ENCODE measurements around the gene CYB5D1.

Gene CYB5D1

DNA sequence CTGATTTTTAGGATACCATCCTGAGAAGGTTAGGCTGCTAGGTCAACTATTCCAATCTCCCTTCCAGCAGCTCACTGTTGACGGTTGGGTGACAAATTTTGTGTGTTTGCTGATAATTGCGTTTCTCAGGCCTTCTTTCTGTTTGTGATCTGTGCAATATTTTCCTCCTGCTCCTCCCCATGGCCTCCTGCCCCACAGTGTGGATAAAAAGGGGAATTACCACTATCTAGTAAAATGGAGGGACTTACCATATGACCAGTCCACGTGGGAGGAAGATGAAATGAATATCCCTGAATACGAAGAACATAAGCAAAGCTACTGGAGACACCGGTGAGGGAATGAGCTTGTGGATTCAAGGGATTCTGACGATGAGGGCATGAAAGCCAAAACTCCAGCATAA lies 40.0 kb downstream of the CYB5D1 start:
- TF ChIP-seq, protein P1, sequence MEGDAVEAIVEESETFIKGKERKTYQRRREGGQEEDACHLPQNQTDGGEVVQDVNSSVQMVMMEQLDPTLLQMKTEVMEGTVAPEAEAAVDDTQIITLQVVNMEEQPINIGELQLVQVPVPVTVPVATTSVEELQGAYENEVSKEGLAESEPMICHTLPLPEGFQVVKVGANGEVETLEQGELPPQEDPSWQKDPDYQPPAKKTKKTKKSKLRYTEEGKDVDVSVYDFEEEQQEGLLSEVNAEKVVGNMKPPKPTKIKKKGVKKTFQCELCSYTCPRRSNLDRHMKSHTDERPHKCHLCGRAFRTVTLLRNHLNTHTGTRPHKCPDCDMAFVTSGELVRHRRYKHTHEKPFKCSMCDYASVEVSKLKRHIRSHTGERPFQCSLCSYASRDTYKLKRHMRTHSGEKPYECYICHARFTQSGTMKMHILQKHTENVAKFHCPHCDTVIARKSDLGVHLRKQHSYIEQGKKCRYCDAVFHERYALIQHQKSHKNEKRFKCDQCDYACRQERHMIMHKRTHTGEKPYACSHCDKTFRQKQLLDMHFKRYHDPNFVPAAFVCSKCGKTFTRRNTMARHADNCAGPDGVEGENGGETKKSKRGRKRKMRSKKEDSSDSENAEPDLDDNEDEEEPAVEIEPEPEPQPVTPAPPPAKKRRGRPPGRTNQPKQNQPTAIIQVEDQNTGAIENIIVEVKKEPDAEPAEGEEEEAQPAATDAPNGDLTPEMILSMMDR (conservative IDR thresholded peaks at IDR 0.05; ENCODE audit: control insufficient read depth, insufficient read depth, low read depth, low read length), result peak; percentile 66
- peak; percentile 79 for DNase-seq (ENCODE audit: low read depth)
- H3K4me3 ChIP-seq (ENCODE audit: control insufficient read depth, low read depth, low read length), result no peak overlapping the region

DNA sequence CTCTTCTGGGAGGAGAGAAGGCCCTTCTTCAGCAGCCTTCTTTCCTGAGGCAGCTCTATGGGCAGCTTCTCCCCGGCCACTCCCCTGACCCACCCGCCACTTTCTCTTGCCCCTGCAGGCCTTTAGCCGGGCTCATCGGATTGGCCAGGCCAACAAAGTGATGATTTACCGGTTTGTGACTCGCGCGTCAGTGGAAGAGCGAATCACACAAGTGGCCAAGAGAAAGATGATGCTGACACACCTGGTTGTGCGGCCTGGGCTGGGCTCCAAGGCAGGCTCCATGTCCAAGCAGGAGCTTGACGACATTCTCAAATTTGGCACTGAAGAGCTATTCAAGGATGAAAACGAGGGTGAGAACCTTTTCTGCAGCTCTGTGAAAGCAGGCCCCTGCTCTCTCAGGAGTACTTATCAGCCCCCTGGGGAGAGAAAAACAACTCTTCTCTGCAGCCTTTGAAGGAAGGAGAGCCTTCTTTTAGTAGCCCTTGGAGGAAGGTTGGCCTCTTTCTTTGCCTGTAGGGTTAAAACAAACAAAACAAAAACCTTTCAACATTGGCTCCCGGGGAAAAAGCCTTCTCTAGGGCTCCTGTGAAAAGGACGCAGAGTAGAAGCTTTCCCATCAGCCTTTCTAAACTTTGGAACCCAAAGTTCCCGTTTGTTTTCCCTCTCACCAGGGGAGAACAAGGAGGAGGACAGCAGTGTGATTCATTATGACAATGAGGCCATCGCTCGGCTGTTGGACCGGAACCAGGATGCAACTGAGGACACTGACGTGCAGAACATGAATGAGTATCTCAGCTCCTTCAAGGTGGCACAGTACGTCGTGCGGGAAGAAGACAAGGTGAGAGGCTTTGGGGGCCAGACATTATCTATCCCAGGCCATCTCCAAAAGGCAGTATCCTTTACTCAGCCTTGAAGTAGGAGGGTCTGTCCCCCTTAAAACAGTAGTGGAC lies 45.6 kb downstream of the CYB5D1 start:
- TF ChIP-seq, protein P1 (conservative IDR thresholded peaks at IDR 0.05; ENCODE audit: control insufficient read depth, insufficient read depth, low read depth, low read length), result no peak
- H3K4me3 ChIP-seq (ENCODE audit: control insufficient read depth, low read depth, low read length), result no peak overlapping the region
- DNase-seq (ENCODE audit: low read depth), result no peak

DNA sequence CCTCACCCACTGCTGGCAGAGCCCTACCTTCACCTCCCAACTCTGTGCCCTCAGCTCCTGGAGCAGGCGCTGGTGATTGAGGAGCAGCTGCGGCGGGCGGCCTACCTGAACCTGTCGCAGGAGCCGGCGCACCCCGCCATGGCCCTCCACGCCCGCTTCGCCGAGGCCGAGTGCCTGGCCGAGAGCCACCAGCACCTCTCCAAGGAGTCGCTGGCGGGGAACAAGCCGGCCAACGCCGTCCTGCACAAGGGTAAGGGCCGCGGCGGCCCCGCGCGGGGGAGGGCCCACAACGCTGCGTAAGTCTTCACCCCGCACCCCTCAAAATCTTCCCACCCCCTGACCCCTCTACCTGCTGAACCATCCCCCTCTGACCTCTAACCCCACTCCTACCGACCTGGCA lies 51.3 kb downstream of the CYB5D1 start:
- H3K4me3 ChIP-seq (ENCODE audit: control insufficient read depth, low read depth, low read length), result no peak overlapping the region
- DNase-seq (ENCODE audit: low read depth), result no peak
- TF ChIP-seq, protein P1 (conservative IDR thresholded peaks at IDR 0.05; ENCODE audit: control insufficient read depth, insufficient read depth, low read depth, low read length), result no peak

DNA sequence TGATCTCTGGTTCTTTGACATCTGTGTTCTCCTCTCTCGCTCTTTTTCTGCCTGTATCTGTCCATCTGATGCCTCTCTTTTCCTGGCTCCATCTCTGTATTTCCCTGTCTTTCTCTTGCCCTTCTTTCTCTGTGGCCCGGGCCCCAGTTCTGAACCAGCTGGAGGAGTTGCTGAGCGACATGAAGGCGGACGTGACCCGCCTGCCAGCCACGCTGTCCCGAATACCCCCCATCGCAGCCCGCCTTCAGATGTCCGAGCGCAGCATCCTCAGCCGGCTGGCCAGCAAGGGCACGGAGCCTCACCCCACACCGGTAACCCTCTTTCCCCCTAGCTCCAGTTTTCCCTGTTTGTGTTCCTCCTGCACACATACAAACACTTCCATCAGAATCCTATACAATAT lies 52.5 kb downstream of the CYB5D1 start:
- TF ChIP-seq, protein P1 (conservative IDR thresholded peaks at IDR 0.05; ENCODE audit: control insufficient read depth, insufficient read depth, low read depth, low read length), result no peak
- DNase-seq (ENCODE audit: low read depth), result no peak
- no peak overlapping the region for H3K4me3 ChIP-seq (ENCODE audit: control insufficient read depth, low read depth, low read length)

DNA sequence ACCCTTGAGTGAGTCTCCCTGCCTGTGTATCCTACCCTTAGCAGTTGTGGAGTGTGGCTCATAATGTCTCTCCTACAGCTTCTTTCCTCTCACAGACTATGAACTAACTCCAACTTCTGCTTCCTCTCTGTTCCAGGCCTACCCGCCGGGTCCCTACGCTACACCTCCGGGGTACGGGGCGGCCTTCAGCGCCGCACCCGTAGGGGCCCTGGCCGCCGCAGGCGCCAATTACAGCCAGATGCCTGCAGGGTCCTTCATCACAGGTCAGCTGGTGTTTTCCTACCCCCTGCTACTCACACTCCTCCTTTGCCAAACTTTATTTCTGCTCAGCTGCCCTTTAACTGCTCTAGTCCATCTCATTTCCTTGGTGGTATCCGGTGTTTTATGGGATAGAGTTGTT lies 52.9 kb downstream of the CYB5D1 start:
- TF ChIP-seq, protein P1 (conservative IDR thresholded peaks at IDR 0.05; ENCODE audit: control insufficient read depth, insufficient read depth, low read depth, low read length), result no peak
- no peak for DNase-seq (ENCODE audit: low read depth)
- no peak overlapping the region for H3K4me3 ChIP-seq (ENCODE audit: control insufficient read depth, low read depth, low read length)

DNA sequence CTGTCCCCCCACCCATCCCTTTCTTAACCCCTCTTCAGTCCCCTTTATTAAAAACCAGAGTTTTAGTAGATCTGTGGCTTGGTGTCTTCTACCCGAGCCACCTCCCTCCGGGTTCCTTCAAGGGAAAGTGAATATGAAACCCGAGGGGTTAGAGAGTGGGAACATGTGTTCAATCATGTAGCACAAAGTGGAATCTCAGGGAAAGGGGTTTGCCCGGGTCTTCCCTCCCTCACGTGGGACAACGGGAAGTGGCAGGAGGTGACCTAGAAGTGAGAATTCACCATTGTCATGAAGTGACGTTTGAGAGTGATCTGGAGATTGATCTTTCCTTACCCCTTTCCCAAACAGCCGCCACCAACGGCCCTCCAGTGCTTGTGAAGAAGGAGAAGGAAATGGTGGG lies 53.3 kb downstream of the CYB5D1 start:
- no peak for DNase-seq (ENCODE audit: low read depth)
- H3K4me3 ChIP-seq (ENCODE audit: control insufficient read depth, low read depth, low read length), result no peak overlapping the region
- TF ChIP-seq, protein P1 (conservative IDR thresholded peaks at IDR 0.05; ENCODE audit: control insufficient read depth, insufficient read depth, low read depth, low read length), result no peak
